Heart right ventricle (tissue), 16 donors: Measurements from ENCODE around the gene MGAT5B. TPM values are rescaled to one million over a fixed set of nuclear protein-coding genes. Genes with fewer than 3 reads are reported as not detected.

Experiments used
- ATAC-seq, 8 donors: fragments of 200-7000 bp; cut with Tn5 transposase; one replicate each; pipeline ENCODE4 v1.9.1; 2020; ENCODE audit warnings: mild to moderate bottlenecking in 8 of 8, moderate library complexity in 8 of 8, moderate number of reproducible peaks in 1 of 8
- DNase-seq, 2 donors: peaks; one replicate each; pipeline ENCODE4 v3.0.0-alpha.2; 2020
- H3K27ac ChIP-seq, 10 donors: fragments of 200-600 bp; sonication (generic) in 2 of 10; one replicate each; pipeline versions ENCODE4 v1.5.0 to v1.8.0; 2020 to 2022; ENCODE audit warnings: mild to moderate bottlenecking in 3 of 10
- H3K27me3 ChIP-seq, 7 donors: fragments of 200-600 bp; one replicate each; pipeline ENCODE4 v1.8.0; 2021 to 2022; ENCODE audit warnings: mild to moderate bottlenecking in 2 of 7
- H3K36me3 ChIP-seq, 9 donors: fragments of 200-600 bp; sonication (generic) in 1 of 9; one replicate each; pipeline versions ENCODE4 v1.5.0 to v1.8.0; 2020 to 2022; ENCODE audit warnings: mild to moderate bottlenecking in 2 of 9
- H3K4me1 ChIP-seq, 9 donors: fragments of 200-600 bp; sonication (generic) in 1 of 9; one replicate each; pipeline versions ENCODE4 v1.5.0 to v1.8.0; 2020 to 2022; ENCODE audit warnings: mild to moderate bottlenecking in 4 of 9
- H3K4me3 ChIP-seq, 10 donors: fragments of 200-600 bp; sonication (generic) in 2 of 10; one replicate each; pipeline versions ENCODE4 v1.5.0 to v1.8.0; 2020 to 2022; ENCODE audit warnings: mild to moderate bottlenecking in 7 of 10, moderate library complexity in 2 of 10
- H3K9me3 ChIP-seq, 11 donors: fragments of 200-600 bp in 10 of 11; sonication (generic) in 2 of 11; one replicate each; pipeline versions ENCODE4 v1.5.0 to v1.8.0; 2013 to 2022; ENCODE audit warnings: mild to moderate bottlenecking in 2 of 11, control low read depth in 1 of 11, moderate library complexity in 1 of 11
- CTCF ChIP-seq, 9 donors: fragments of 200-600 bp; sonication (generic) in 2 of 9; IDR thresholded peaks; one replicate each; pipeline versions ENCODE4 v1.5.0 to v1.8.0; 2021 to 2022; ENCODE audit warnings: antibody characterized with exemption in 9 of 9, mild to moderate bottlenecking in 5 of 9, moderate library complexity in 1 of 9
- whole genome bisulfite sequencing, 2 donors: extraction: QIAGEN DNeasy Blood & Tissue Kit; methylation state at CpG; one replicate each; pipeline ENCODE4 v1.1.7; 2013; ENCODE audit warnings: inconsistent platforms in 1 of 2; 5-methylcytosine and 5-hydroxymethylcytosine counted together
- intact Hi-C, 10 donors: fragments of 100-400 bp; cut with DNase I; formaldehyde crosslinking; loops; one replicate each; pipeline versions ENCODE4 v1.11.1 to v1.14.2; 2022
- polyA plus RNA-seq, 2 donors: library from polyadenylated mRNA; stranded (reverse); fragments of 200-250 nt; gene quantifications; one replicate each; pipeline ENCODE4 v1.2.3, GENCODE V29; 2013
- total RNA-seq, 10 donors: library from RNA; stranded (reverse); fragmentation: NEBNext Ultra II Directional in 3 of 10; extraction: Animal tissue kit (Norgen Biotek cat#: 25700) in 3 of 10; gene quantifications; one replicate each; pipeline versions ENCODE4 v1.2.1 to v1.2.4, GENCODE V29; 2021 to 2023
- donor health status: Arrhythmogenic right ventricular cardiomyopathy.
- donor health status: ischemic (EF 13 %, LVEDD 7.1; RV severe dilation, severe dysfunction).
- donor health status: healthy with polysubstance abuse.
- donor health status: DM: no; HTN: yes; CAD: no.
- donor health status: DM: no; HTN: no; CAD: no.
- donor health status: ischemic (EF 25% LVEDD 6.9; RV normal size, moderate dysfunction).
- donor health status: ischemic (EF 25% LVEDD 5.7; RV mildly dilated, moderate dysfunction).
- donor health status: healthy.
- donor health status: DM: yes; HTN: yes; CAD: no.
- donor health status: Ischemic cardiomyopathy.
- donor health status: ischemic (EF 35%, LVEDD 5.7; RV mildly dilated, moderate dysfunction).
- donor health status: nonischemic (EF 11% LVEDD 7.7; RV severe dilation, severe dysfunction).
- donor health status: DM: yes; HTN: yes; CAD: no.
- donor health status: PGD.
- donor health status: ischemic (EF 29% LVEDD 5.4; RV normal size, mild dysfunction).
- donor health status: nonischemic (EF 23%, LVEDD 6.1; RV moderate dilation, normal function).

The MGAT5B gene
- total and polyA plus RNA-seq, 12 donors, result 0.09 to 0.29 (median 0.13) TPM; not detected in 8

- Histone ChIP-seq H3K4me3 (no peak overlapping the region), H3K27me3 (peaks cover 0 to 48% (median 29%) of the 10 kb centered on the region in 7 donors), H3K36me3 (no peaks in the 10 kb centered on the region), H3K27ac (no peak overlapping the region), H3K4me1 (no peaks in the 10 kb centered on the region), H3K9me3 (no peaks in the 10 kb centered on the region)
- ATAC-seq, result no peak
- TF ChIP-seq CTCF (IDR thresholded peaks at IDR 0.05), result no peak
- 80 to 94% methylated on average over 5 of the region's 5 CpGs for WGBS, 2 donors
- no peak for DNase-seq
- intact Hi-C loops, result no loop called here
Observed at GRCh38 chr17:76889323-76889722, 21.1 kb downstream of the MGAT5B start.

- no peak for DNase-seq
- H3K9me3 ChIP-seq, result peaks cover 0 to 8% (median 0%) of the 10 kb centered on the region in 11 donors
- no peak for TF ChIP-seq CTCF (IDR thresholded peaks at IDR 0.05)
- intact Hi-C loops, result no loop called here
- no peak overlapping the region for H3K27ac ChIP-seq
- WGBS, 2 donors, result 84 to 93% methylated on average over 10 of the region's 10 CpGs
- H3K27me3 ChIP-seq, result peaks cover 0 to 27% (median 18%) of the 10 kb centered on the region in 7 donors
- no peaks in the 10 kb centered on the region for H3K4me1 ChIP-seq
- ATAC-seq, result no peak
- H3K36me3 ChIP-seq, result no peaks in the 10 kb centered on the region
- no peak overlapping the region for H3K4me3 ChIP-seq
Observed at GRCh38 chr17:76892329-76892728, 24.1 kb downstream of the MGAT5B start.

GRCh38 chr17:76893623-76894334, 25.6 kb downstream of the MGAT5B start:
- no peak overlapping the region for H3K4me3 ChIP-seq
- WGBS, 2 donors, result 54 to 55% methylated on average over 13 of the region's 13 CpGs
- TF ChIP-seq CTCF (IDR thresholded peaks at IDR 0.05), result no peak
- intact Hi-C loops, result no loop called here
- ATAC-seq, result no peak
- H3K27ac ChIP-seq, result no peak overlapping the region
- no peak for DNase-seq
- H3K27me3 ChIP-seq, result peaks cover 0 to 26% (median 6%) of the 10 kb centered on the region in 7 donors
- H3K9me3 ChIP-seq, result peaks cover 0 to 8% (median 0%) of the 10 kb centered on the region in 11 donors
- no peaks in the 10 kb centered on the region for H3K4me1 ChIP-seq
- no peaks in the 10 kb centered on the region for H3K36me3 ChIP-seq

- WGBS, 2 donors, result 97% methylated on average over 11 of the region's 11 CpGs
- DNase-seq (no peak), ATAC-seq (no peak)
- TF ChIP-seq CTCF (IDR thresholded peaks at IDR 0.05), result no peak
- intact Hi-C loops, result no loop called here
- no peaks in the 10 kb centered on the region for H3K4me1 ChIP-seq
- H3K36me3 ChIP-seq, result no peaks in the 10 kb centered on the region
- H3K27ac ChIP-seq, result no peak overlapping the region
- peaks cover 0 to 8% (median 0%) of the 10 kb centered on the region in 11 donors for H3K9me3 ChIP-seq
- H3K27me3 ChIP-seq, result peaks cover 0 to 27% (median 0%) of the 10 kb centered on the region in 7 donors
- H3K4me3 ChIP-seq, result no peak overlapping the region
Observed at GRCh38 chr17:76894842-76895241, 26.6 kb downstream of the MGAT5B start.
